Sciatic nerve (tissue), 2 donors: ENCODE measurements around the gene EXOC3. TPM values are rescaled to one million over a fixed set of nuclear protein-coding genes. Genes with fewer than 3 reads are reported as not detected.
A peak's percentile ranks its signal among the peaks of the same experiment; 100 is the strongest.

Experiments
- ATAC-seq: fragments of 200-7000 bp; cut with Tn5 transposase; one replicate; pipeline ENCODE4 v1.9.1; 2020; ENCODE audit warnings: mild to moderate bottlenecking, moderate library complexity
- DNase-seq: peaks from one replicate; pipeline ENCODE4 v3.0.0-alpha.2; 2020; ENCODE audit warnings: low spot score
- intact Hi-C: fragments of 100-400 bp; cut with DNase I; formaldehyde crosslinking; loops from one replicate; pipeline ENCODE4 v1.14.2; 2022
- total RNA-seq: library from RNA; stranded (reverse); fragmentation: NEBNext Ultra II Directional; extraction: Animal tissue kit (Norgen Biotek cat#: 25700); gene quantifications from one replicate; pipeline ENCODE4 v1.2.1, GENCODE V29; 2021
- donor health status: DM: no; HTN: no; CAD: no.
- donor health status: DM: no; HTN: no; CAD: no.

EXOC3 gene
- total RNA-seq, 1 donor from 2014 or later = 58.4 TPM

- ATAC-seq = no peak
- DNase-seq = peak; percentile 43
- intact Hi-C loops = no loop called here
Observed at GRCh38 chr5:435156-435790, 7.7 kb upstream of the EXOC3 start.

GRCh38 chr5:435961-436640 is 6.9 kb upstream of the EXOC3 start:
- DNase-seq (peak; percentile 43), ATAC-seq (no peak)
- intact Hi-C loops = no loop called here

DNA sequence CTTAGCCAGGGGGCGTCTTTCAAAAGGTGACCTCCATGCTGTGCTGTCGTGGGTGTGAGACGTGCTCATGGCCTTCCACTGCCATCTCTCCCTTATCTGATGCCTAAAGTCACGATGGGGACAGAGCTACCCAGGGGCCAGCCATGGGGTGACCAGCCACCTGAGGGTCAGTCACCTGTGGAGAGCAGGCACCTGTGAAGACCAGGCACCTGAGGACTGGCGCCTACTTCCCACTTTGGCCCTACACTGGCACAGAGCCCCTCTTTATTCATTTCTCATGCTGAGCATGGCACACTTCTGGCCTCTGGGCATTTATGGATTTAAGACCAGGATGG is 6.4 kb upstream of the EXOC3 start:
- intact Hi-C loops = no loop called here
- no peak for DNase-seq
- no peak for ATAC-seq

DNA sequence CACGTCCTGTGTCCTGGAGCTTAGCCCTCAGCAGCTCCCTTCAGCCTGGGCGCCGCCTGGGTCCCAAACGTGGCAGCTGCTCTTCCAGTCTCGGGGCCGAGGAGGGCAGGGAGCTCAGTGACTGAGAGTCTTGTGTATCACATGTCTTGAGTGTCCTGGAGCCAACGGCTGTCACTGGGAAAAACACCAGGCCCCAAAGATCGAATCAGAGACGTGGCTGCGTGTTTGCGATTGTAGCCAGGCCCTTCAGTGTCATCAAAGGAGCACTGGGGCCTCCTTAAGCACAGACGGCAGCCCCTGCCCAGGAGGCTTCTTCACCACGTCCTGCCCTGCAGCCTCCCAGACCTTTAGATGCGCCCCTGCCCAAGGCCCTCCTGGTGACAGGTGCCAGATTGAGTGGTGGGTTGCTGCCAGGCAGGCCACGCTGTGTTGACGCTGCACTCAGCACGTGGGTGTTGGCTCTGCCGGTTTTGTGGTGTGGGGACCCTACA is 5.7 kb upstream of the EXOC3 start:
- DNase-seq = peak; percentile 44
- ATAC-seq = no peak
- intact Hi-C loops = no loop called here

DNA sequence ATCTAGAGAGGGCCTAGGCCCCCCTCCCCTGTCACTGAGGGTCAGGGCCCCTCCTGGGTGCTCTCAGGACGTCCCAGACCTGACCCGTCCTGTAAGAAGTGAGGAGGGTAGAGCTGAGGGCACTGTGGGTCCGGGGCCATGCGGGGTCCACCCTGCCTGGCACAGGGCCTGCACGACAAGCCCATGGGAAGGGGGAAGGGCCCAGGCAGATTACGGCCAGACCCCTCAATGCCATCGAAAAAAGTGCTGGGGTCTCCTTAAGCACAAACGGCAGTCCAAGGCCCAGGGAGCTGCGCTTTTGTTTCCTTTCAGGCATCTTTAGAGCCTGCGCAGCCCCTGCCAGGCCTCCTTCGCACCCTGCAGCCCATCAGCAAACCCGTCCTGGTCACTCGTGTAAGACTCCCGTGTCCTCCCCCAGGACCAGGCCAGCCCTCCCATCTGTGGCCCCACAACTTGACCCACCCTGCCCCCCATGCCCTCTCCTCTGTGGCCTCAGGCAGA is 4.4 kb upstream of the EXOC3 start:
- intact Hi-C loops = no loop called here
- DNase-seq = no peak
- no peak for ATAC-seq

DNA sequence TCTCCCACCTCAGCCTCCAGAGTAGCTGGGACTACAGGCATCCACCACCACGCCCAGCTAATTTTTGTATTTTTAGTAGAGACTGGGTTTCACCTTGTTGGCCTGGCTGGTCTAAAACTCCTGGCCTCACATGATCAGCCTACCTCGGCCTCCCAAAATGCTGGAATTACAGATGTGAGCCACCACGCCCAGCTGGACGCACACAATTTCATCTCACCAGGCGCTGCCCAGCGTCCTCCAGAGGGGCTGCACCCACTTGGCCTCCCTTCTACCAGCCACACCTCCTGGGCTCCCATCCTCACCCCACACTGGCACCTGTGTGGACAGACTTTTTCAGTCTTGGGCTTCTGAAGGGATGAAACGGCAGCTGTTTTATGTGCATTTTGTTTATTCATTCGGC is 3.8 kb upstream of the EXOC3 start:
- intact Hi-C loops = no loop called here
- peak; percentile 36 for DNase-seq
- ATAC-seq = no peak

- DNase-seq (peak; percentile 36), ATAC-seq (no peak)
- intact Hi-C loops = no loop called here
Observed at GRCh38 chr5:439636-440035, 3.3 kb upstream of the EXOC3 start.

- ATAC-seq (no peak), DNase-seq (peak; percentile 48)
- intact Hi-C loops = no loop called here
Observed at GRCh38 chr5:440401-441201, 2.4 kb upstream of the EXOC3 start.

DNA sequence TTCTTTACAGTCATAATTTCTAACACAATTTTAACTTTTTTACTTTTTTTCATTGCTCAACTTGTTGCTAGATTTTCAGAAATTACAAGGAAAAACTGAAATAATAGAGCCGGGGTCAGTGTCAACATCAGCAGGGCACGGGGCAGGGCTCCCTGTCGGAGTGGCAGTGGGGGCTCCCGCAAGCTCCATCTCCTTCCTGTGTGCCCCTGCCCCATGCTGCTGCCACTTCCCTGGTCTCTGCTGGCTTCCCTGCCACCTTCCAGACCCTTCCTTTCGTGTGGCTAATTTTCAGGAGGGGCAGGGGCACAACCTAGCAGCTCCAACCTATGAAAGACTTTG is 1.0 kb upstream of the EXOC3 start:
- intact Hi-C loops = no loop called here
- no peak for DNase-seq
- no peak for ATAC-seq

DNA sequence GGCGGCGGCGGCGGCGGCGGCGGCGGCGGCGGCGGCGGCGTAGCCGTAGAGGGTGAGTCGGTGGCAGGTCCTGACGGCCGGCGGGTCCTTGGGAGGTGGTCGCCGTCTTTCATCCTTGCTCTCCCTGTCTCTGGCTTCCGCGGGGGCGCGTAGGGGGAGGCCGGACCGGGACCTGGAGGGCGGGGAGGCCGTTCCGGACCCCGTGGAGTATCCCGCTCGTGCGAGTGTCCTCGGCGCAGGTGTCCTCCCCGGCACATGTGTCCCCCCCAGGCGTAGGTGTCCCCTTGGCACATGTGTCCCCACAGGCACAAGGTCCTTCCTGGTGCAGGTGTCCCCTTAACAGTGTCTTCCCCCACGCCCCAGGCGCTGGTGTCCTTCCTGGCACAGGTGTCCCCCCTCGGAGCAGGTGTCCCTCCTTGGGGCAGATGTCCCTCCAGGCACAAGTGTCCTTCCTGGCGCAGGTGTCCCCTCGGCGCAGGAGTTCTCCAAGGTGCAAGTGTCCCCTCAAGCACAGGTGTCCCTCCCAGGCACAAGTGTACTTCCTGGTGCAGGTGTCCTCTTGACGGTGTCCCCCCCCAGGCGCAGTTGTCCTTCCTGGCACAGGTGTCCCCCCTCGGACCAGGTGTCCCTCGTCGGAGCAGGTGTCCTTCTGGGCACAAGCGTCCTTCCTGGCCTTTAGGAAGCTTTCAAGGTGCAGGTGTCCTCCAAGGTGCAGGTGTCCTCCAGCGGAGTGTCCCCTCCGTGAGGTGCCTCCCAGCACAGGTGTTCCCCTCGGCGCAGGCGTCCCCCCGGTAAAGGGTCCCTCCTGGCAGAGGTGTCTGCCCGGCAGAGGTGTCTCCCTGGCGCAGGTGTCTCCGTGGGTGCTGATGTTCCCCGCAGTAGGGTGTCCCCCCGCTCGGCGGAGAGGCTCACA is 519 bp downstream of the EXOC3 start:
- DNase-seq (peak; percentile 57), ATAC-seq (peak; percentile 23)
- intact Hi-C loops = no loop called here

GRCh38 chr5:444226-444625 is 1.2 kb downstream of the EXOC3 start:
- no peak for DNase-seq
- no peak for ATAC-seq
- intact Hi-C loops = no loop called here

GRCh38 chr5:445591-445990 is 2.6 kb downstream of the EXOC3 start:
- ATAC-seq = no peak
- intact Hi-C loops = no loop called here
- no peak for DNase-seq

DNA sequence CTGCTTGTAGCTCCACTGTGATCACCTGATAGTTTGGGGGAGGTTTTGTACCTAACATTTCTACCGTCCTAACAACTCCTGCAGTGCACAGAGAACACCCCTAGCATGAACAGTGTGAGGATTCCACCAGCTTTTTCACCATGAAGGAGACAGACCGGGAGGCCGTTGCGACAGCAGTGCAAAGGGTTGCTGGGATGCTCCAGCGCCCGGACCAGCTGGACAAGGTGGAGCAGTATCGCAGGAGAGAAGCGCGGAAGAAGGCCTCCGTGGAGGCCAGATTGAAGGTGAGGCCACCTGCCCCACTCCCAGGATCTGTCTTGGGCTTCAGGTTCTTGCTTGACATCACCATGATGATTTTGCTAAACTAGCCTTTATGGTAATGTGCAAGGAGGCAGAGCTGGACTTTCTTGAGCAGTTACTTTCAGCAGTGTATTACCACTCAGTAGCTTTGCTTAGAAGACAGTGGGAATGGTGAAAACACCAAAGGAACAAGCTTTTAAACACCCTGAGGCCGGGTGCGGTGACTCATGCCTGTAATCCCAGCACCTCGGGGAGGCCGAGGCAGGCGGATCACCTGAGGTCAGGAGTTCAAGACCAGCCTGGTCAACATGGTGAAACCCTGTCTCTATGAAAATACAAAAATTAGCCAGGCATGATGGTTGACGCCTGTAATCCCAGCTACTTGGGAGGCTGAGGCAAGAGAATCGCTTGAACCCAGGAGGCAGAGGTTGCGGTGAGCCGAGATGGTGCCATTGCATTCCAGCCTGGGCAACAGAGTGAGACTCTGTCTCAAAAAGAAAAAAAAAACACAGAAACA is 3.3 kb downstream of the EXOC3 start:
- intact Hi-C loops = no loop called here
- DNase-seq (no peak), ATAC-seq (no peak)

DNA sequence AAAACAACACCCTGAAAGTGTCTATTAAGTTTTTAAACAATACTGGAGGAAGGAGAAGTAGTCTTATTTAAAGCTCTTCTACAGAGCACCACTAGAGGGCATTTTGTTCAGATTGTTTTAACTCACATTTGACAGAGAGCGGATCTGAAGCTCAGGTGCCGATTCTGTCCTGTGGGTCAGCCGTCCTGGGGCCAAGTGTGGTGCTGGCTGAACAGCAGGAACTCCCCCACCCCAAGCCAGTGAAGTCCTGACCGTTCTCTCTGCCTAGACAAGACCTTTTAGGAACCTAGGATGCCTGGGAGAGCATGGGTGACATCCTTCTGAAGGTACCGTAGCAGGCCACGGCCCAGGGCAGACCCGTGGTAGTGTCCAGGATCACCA is 3.9 kb downstream of the EXOC3 start:
- peak; percentile 38 for DNase-seq
- intact Hi-C loops = no loop called here
- ATAC-seq = no peak

GRCh38 chr5:447501-447900 is 4.5 kb downstream of the EXOC3 start:
- intact Hi-C loops = no loop called here
- peak; percentile 47 for DNase-seq

DNA sequence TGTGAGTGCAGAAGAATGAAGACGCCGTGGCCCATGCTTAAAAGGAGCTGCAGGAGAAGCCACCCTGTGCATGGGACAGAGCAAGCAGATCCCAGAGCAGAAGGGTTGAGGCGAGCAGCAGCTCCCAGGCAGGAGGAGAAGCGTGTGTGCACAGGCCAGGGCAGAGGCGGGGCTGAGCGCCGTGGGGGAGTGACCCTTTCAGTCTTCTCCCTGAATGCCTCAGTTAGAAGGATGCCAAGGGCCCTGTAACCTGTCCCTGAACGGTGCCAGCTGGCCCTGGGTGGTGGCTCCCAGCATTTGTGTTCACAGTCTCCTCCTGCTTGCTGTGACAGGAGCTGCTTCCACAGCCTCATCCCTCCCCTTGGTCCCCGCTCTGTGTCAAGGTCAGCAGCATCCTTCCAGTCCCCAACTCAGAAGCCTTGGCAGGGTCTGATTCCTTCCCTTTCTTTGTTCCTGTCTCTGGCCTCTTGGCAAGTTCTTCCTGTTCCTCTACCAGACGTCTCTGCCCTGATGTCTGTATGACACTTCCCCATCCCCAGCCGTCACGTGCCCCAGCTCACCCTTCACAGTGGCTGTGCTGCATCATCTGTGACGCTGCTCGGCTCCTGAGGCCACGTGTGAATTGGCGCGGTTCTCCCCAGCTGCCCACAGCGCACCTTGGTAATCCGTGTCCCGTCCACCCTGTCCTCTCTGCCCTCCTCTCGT is 5.2 kb downstream of the EXOC3 start:
- peak; percentile 84 for ATAC-seq
- peak; percentile 75 for DNase-seq
- intact Hi-C loops = no loop called here

More at GRCh38 chr5:447501-447900, 4.5 kb downstream of the EXOC3 start:
- no peak for ATAC-seq

GRCh38 chr5:448766-449090 is 5.8 kb downstream of the EXOC3 start:
- intact Hi-C loops = no loop called here
- no peak for DNase-seq
- ATAC-seq = no peak

DNA sequence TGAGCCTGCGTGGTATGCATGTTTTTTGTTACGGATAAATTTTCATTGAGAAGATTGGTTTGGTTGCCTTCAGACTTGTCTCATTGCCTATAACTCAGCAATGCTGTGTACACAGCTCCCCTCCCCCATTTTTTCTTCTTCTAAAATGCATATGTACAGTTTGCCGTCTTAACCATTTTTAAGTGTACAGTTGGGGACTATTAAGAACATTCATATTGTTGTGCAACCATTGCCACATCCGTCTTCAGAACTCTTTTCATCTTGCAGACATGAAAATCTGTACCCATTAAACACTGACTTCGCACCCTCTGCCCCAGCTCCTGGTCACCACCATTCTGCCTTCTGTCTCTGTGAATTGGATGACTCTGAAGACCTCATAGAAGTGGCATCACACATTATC is 6.2 kb downstream of the EXOC3 start:
- intact Hi-C loops = no loop called here
- ATAC-seq = no peak
- no peak for DNase-seq
